ENCODE measurements around the gene COPA.
"Not testable (repeated sequence)": the region's sequence is repeated elsewhere in the genome, so short reads cannot be mapped to it uniquely, and the experiment has no call there.

COPA gene

DNA sequence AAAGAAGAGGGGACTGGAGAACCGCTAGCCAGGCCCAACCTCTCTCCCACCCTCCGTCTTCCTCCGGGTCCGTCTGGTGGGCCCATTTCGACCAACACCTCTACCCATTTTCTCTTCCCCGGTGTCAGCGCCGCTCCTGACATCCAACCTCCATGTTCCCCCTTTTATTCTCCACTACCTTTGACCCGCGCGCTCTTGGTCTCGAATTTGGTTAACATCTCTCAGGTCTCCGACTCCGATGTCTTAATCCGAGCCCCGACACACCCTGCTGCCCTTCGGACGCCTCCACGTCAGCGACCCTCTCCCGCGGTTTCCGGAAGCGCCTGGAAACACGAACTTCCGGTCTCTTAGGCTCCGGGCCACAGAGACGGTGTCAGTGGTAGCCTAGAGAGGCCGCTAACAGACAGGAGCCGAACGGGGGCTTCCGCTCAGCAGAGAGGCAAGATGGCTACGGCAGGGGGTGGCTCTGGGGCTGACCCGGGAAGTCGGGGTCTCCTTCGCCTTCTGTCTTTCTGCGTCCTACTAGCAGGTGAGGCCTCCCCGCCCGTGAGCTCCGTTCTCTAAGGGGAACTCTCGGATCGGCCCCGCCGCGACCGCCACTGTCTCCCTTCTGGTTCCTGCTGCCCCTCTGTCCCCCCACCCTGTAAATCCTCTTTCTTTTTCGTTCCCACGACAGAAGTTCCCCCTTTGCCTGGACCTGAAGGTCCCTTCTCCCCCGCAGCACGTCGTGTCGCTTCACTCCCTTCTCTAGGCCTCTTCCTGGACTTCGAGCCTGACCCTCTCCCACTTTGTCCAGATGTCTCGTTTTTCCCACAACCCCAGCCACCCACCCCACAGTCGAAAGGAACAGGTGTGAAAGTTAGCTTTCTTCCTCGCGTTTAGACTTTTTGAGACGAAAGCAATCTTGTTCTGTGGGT lies at the start of gene COPA, which contains the start of gene NCSTN:
Gene COPA (minus strand): TSS at position 298 of the 917 bp plus-strand sequence. CDS start 80 bp downstream, at position 218.
Gene NCSTN (plus strand): TSS at position 431 of the 917 bp plus-strand sequence. CDS start 14 bp downstream, at position 445.
- H3K27ac ChIP-seq: peak within 1 kb of the TSS; percentile 84
- TF ChIP-seq, protein P1, sequence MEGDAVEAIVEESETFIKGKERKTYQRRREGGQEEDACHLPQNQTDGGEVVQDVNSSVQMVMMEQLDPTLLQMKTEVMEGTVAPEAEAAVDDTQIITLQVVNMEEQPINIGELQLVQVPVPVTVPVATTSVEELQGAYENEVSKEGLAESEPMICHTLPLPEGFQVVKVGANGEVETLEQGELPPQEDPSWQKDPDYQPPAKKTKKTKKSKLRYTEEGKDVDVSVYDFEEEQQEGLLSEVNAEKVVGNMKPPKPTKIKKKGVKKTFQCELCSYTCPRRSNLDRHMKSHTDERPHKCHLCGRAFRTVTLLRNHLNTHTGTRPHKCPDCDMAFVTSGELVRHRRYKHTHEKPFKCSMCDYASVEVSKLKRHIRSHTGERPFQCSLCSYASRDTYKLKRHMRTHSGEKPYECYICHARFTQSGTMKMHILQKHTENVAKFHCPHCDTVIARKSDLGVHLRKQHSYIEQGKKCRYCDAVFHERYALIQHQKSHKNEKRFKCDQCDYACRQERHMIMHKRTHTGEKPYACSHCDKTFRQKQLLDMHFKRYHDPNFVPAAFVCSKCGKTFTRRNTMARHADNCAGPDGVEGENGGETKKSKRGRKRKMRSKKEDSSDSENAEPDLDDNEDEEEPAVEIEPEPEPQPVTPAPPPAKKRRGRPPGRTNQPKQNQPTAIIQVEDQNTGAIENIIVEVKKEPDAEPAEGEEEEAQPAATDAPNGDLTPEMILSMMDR (conservative IDR thresholded peaks at IDR 0.05): no peak

DNA sequence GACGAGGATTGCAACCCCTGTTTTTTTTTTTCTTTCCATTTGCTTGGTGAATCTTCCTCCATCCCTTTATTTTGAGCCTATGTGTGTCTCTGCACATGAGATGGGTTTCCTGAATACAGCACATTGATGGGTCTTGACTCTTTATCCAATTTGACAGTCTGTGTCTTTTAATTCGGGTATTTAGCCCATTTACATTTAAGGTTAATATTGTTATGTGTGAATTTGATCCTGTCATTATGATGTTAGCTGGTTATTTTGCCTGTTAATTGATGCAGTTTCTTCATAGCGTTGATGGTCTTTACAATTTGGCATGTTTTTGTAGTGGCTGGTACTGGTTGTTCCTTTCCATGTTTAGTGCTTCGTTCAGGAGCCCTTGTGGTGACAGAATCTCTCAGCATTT lies 45.4 kb upstream of the COPA start:
- not testable (repeated sequence) for H3K27ac ChIP-seq

DNA sequence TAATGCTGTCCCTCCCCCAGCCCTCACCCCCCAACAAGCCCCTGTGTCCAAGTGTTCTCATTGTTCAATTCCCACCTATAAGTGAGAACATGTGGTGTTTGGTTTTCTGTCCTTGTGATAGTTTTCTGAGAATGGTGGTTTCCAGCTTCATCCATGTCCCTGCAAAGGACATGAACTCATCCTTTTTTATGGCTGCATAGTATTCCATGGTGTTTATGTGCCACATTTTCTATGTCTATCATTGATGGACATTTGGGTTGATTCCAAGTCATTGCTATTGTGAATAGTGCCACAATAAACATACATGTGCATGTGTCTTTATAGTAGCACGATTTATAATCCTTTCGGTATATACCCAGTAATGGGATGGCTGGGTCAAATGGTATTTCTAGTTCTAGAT lies 41.8 kb upstream of the COPA start:
- not testable (repeated sequence) for H3K27ac ChIP-seq

DNA sequence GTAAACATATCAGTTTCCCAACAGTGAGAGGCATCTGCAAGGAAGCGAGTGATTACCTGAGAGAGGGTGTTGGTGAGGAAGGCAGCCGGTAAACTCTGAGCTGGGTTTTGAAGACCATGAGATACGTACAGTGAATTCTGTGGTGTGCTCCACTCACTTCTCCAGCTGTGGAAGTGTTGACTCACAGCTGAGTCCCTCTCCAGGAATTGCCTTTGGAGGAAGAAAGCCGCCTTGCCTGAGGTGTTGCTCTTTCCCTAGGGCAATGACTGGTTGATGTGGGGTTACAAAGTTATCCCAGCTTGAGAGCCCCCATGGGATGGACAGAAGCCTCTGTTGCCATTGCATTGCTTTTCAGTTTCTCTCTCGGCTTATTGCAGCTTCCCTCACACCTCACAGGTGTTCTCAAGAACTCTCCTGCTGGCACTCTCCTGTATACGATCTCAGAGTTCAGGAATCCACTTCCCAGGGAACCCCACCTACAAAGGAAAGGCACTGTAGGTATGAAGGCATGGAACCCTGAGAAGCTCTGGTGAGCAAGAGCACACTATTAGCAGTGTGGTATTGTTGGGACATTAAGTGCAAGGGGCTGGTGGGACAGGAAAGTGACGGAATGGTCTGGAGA lies 34.6 kb upstream of the COPA start:
- TF ChIP-seq, protein P1 (conservative IDR thresholded peaks at IDR 0.05): no peak
- no peak overlapping the region for H3K27ac ChIP-seq

DNA sequence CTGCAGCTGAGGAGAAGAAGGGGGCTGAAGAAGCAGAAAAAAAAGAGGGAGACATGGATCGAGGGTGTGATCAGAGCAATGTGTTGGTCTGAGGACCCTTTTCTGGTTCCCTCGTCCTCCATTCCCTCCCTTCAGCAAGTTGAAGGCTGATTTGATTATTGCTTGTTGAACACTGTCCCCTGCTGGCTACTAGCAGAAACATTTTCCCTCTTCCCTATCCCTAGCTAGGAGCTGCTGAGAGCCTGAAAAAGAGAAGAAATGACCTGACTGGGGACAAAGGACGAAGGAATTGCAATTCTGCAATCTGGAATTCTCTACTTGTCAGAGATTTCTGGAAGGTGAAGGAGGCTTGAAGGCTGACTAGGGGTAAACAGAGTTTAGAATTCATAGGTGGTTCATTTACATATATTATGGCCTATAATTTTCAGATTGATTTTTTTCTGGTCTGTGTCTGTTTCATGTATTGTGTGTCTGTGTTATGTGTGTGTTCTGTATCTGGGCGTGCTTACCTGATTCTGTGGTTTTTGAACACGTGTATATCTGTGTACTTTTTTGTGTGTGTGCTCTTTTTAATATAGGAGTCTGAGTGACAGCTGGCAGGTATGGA lies 33.6 kb upstream of the COPA start:
- no peak overlapping the region for H3K27ac ChIP-seq
- TF ChIP-seq, protein P1 (conservative IDR thresholded peaks at IDR 0.05): peak; percentile 88

DNA sequence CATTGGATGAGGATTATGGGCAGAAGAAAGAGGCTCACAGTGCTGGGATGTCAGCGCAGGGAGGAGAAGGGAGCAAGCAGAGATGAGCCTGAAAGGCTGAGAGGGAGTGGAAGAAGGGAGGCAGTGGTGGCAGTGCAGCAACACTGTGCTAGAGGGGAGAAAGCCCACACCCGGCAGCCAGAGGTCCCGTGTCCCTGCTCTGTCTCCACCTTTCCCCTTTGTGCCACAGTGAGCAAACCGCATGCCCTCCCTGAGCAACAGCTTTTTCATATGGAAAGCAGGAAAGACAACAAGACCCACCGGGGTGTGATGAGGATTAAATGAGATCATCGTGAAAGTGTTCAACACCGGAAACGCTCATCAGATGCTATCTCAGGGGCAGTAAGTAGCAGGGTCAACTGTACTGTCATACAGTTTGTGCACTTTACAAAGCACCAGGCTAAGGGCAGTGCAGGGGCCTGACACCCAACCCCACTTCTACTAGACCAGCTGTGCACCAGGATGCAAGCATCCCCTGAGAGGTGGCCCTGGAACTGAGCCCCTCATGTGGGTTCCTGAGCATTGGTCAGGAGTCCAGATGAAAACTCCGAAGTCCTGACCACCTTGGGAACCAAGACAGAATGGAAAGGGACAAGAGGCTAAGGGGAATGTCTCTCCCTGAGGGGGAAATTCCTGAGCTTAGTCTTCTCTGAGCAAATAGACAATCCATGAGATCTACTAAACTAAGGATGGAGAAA lies 32.9 kb upstream of the COPA start:
- H3K27ac ChIP-seq: no peak overlapping the region
- TF ChIP-seq, protein P1 (conservative IDR thresholded peaks at IDR 0.05): no peak

DNA sequence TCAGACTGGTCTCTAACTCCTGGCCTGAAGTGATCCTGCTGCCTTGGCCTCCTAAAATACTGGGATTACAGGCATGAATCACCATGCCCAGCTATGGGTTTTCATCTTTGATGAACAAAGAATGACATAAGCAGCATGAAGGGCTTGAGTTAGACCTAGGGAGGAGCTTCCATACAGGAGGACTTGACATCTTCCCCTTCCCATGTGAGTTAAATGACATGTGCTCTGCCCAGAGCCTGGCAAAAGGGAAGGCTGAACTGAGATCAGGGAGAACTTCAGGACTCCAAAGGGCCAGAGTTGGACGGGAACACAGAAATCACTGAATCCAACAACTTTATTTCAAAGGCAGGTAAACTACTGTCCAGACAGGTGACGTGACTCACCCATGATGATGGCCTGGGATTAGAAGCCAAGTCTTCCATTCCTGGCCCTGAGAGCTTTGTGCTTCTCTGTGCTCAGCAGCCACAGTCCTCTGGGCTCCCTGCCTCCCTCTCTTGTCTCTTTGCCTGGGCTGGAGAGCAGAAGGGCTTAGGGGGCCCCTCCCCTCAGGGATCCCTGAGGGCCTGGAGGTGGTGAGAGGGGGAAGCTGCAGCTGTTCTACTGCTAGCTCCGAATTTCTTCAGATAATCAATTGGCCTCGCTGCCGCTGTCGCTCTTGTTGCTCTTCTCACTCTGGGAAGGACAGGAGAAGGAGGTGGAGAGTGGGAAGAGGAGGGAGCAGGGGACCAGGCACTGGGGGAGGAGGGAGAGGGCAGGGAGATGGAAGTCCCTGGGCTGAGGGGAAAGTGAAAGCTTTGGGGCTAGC lies 31.5 kb upstream of the COPA start:
- H3K27ac ChIP-seq: no peak overlapping the region
- TF ChIP-seq, protein P1 (conservative IDR thresholded peaks at IDR 0.05): no peak

Measured in VCaP (cell line).